Measurements from ENCODE around the gene RNF207. TPM values are rescaled to one million over a fixed set of nuclear protein-coding genes. Genes with fewer than 3 reads are reported as not detected.

Gene RNF207
- total and polyA plus RNA-seq, 2 of the 4 experiments (the other 2 are of a cell fraction): 2.7 to 17.2 TPM

- Histone ChIP-seq H2AK5ac (ENCODE audit: low read depth, low read length) (peak overlapping the region; percentile 36), H3K9me1 (ENCODE audit: insufficient read depth, low read length) (no peaks in the 10 kb centered on the region; the same call in 1 of the 2 replicates), H2BK15ac (ENCODE audit: low read depth, low read length) (no peak overlapping the region), H3K4me1 (ENCODE audit: control insufficient read depth, insufficient read depth, low read length) (peaks cover 4% of the 10 kb centered on the region; the same call in 1 of the 2 replicates), H3K79me1 (ENCODE audit: low read depth in 1 of 2, low read length in 2 of 2) (peaks cover 29 to 31% of the 10 kb centered on the region in 2 experiments), H3K4ac (ENCODE audit: low read depth, low read length) (peak overlapping the region; percentile 43; the same call in 1 of the 2 replicates), H2BK5ac (ENCODE audit: low read depth, low read length, poor library complexity, severe bottlenecking) (no peak overlapping the region), H2BK120ac (ENCODE audit: low read depth, low read length) (no peak overlapping the region), H2AK9ac (replicated peaks; ENCODE audit: low read depth, low read length, poor library complexity) (peak overlapping the region; percentile 47), H3K4me3 (ENCODE audit: insufficient read depth, low read depth, low read length) (peak overlapping the region; percentile 98), H3K9me3 (ENCODE audit: control insufficient read depth, insufficient read depth, low read length) (no peaks in the 10 kb centered on the region), H2BK20ac (ENCODE audit: low read depth, low read length) (no peak overlapping the region), H3K9ac (ENCODE audit: low read depth, low read length) (peak overlapping the region; percentile 81), H2AFZ (replicated peaks; ENCODE audit: low read length, poor library complexity) (peak overlapping the region; percentile 97), H4K8ac (ENCODE audit: low read depth in 2 of 2, low read length in 2 of 2) (peak overlapping the region; percentile 20 to 93; a peak in 2 of 4 replicates), H3K27ac (ENCODE audit: insufficient read depth, low read length) (peak overlapping the region; percentile 50; the same call in 1 of the 2 replicates), H3K14ac (replicated peaks; ENCODE audit: low read depth, low read length) (no peak overlapping the region), H4K91ac (ENCODE audit: insufficient read depth, low read depth, low read length) (no peak overlapping the region; the same call in 1 of the 2 replicates), H3K56ac (ENCODE audit: extremely low read depth, insufficient read depth, low read length) (peak overlapping the region; percentile 55; the same call in 1 of the 2 replicates), H3K36me3 (ENCODE audit: control insufficient read depth, insufficient read depth, low read length) (peaks cover 16% of the 10 kb centered on the region), H4K5ac (ENCODE audit: low read depth, low read length) (no peak overlapping the region), H3K4me2 (ENCODE audit: low read depth, low read length) (peak overlapping the region; percentile 100), H3K18ac (ENCODE audit: low read depth, low read length) (no peak overlapping the region), H4K20me1 (ENCODE audit: insufficient read depth, low read length) (peaks cover 4% of the 10 kb centered on the region; the same call in 1 of the 2 replicates), H3K23ac (ENCODE audit: low read depth, low read length) (peak overlapping the region; percentile 83; the same call in 1 of the 2 replicates), H3K27me3 (ENCODE audit: control insufficient read depth, insufficient read depth, low read length) (peaks cover 12% of the 10 kb centered on the region)
- no CpG with 5 or more reads among the region's 30 CpGs for WGBS, 2 experiments (ENCODE audit: extremely low coverage in 2 of 2, insufficient read length in 1 of 2)
- in situ Hi-C loops (cut with MboI; ENCODE audit: low sequenced_read_pairs): no loop called here
- CTCF ChIA-PET: interaction anchor here (0.6 to 1.7 kb wide), 3 partner anchors 9 to 11 kb away, joined by 3 to 5 read pairs (median 4); no protein-coding TSS in a partner anchor
- ATAC-seq (ENCODE audit: low read depth): no peak; the same call in 1 of the 2 replicates
- no peak for TF ChIP-seq ELK1 (IDR thresholded peaks at IDR 0.05; ENCODE audit: borderline replicate concordance, low read depth, low read length)
- no peak for TF ChIP-seq CTCF (conservative IDR thresholded peaks at IDR 0.05; ENCODE audit: low read depth, low read length)
- TF ChIP-seq MXI1 (IDR thresholded peaks at IDR 0.05; ENCODE audit: borderline replicate concordance, low read depth, low read length): no peak
- no peak for TF ChIP-seq MAFK (IDR thresholded peaks at IDR 0.05; ENCODE audit: low read depth, low read length)
- no peak for TF ChIP-seq NFE2L2 (IDR thresholded peaks at IDR 0.05; ENCODE audit: low read depth, low read length)
- TF ChIP-seq CHD1 (IDR thresholded peaks at IDR 0.05; ENCODE audit: low read depth, low read length): no peak
- no peak for TF ChIP-seq RFX5 (IDR thresholded peaks at IDR 0.05; ENCODE audit: low read depth, low read length)
- TF ChIP-seq SMC3 (IDR thresholded peaks at IDR 0.05; ENCODE audit: low read depth, low read length): no peak
- no peak for TF ChIP-seq POLR2A (IDR thresholded peaks at IDR 0.05; ENCODE audit: low read depth, low read length)
- no peak for TF ChIP-seq CEBPB (IDR thresholded peaks at IDR 0.05; ENCODE audit: low read depth, low read length)
- no peak for TF ChIP-seq MAZ (IDR thresholded peaks at IDR 0.05; ENCODE audit: borderline replicate concordance, low read depth, low read length)
- TF ChIP-seq RCOR1 (IDR thresholded peaks at IDR 0.05; ENCODE audit: insufficient replicate concordance, low read length): no peak
- POLR2A ChIA-PET (ENCODE audit: unreplicated experiment): no interaction called here
- dilution Hi-C loops (cut with HindIII; ENCODE audit: low sequenced_read_pairs, unreplicated experiment): no loop called here
- DNase-seq: no peak
- BruUV-seq (replicated peaks): no TSS peak
- intact Hi-C loops (cut with micrococcal nuclease): loop anchor here (2.0 kb wide), 1 partner anchor 36 kb away; the partner anchor contains the start of gene RPL22
Observed at GRCh38 chr1:6235296-6235677, 29.4 kb downstream of the RNF207 start.
